HG03442 (cell line): ENCODE data around the gene EHBP1.

ENCODE experiments used
- ATAC-seq: cut with Tn5 transposase; IDR thresholded peaks from one replicate; pipeline ENCODE4 v1.9.1; 2021; ENCODE audit warnings: mild to moderate bottlenecking, moderate library complexity; ENCODE audit not compliant: unreplicated experiment

The EHBP1 gene

DNA sequence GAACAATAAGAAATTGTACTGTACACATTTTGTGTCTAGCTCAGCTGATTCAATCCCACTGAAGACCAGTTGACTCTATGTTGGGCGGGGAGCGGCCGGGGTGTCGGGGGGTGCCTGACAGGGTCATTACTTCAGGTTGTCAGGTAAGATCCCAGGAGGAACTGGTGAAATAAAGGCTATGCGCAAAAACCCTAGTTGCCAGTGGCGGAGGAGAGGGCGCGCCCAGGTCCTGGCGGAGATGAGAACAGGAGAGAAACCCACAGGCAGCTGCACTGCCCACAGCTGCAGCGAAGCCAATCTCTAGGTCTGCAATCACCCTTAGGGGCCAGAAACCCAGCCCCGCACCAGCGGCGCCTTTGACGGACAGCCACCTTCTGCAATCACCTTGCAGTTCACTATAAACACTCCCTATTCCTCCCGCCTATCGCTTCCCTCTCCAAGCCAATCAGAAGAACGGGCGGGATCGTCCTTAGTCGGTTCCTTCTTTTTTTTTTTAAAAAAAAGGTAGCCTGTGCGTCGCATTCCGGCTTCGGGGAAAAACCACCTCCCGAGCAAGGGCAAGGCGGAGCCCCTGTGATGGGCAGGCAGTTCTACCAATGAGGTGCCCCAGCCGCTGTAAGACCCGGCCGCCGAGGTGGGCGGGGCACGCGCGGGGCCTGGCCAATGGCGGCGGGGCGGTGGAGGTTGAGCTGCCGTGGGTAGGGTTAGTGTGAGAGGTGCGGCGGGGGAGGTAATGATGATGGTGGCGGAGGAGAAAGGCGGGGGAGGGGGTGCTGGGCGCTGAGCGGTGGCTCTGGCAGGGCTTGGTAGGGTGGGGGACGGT lies at the start of gene EHBP1:
TSS of gene EHBP1 (plus strand) at position 707 of the 823 bp plus-strand sequence. CDS start 1,479 bp downstream, outside the sequence.
- ATAC-seq: peak; percentile 93

DNA sequence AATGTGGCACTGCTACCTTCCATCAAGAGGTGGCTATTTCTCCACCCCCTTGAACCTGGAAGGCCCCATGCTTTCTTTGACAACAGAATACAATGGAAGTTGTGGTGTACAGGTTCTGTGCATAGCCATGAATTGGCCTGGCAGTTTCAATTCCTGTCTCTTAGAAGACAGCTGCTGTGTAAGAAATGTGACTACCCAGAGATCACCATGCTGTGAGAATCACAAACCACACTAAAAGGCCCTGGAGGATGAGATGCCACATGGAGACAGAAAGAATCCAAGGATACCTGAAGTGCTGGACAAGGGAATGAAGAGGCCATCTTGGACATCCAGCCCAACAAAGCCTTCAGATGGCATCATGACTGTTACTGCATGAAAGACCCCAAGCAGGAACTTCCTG lies 47.7 kb upstream of the EHBP1 start:
- peak; percentile 45 for ATAC-seq

DNA sequence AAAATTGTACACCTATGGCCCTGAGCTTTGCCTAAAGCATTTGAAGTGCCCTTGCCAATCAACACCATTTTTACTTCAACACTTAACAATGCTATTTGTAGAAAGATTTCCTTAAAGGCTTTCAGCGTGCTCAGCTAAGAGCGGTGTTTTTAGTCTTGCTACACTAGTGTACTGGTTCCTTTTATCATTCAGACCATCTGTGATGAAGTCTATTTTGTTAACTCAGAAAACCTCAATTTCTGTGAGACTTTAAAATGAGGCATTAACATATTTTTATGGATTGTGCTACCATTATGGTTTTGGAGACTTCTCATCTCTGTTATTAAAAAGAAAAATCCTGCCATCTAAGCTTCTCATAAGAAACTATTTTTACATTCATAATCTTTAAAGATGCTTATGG lies 46.6 kb upstream of the EHBP1 start:
- no peak for ATAC-seq

DNA sequence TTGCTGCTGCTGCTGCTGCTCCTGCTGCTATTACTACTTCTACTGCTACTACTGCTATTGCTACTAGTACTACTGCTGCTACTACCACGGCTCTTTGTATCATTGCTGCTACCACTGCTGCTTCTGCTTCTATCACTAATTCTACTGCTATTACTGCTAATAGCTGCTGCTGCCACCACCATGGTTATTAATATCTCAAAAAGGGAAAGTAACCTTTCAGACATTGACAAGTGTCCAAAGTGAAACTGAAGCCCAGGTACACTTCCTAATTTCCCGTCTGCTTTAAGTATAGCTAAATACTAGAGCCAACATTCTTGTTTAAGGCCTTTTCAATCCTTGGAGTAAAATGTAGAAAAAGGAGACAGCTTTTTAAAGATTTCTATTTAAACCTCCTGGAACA lies 45.4 kb upstream of the EHBP1 start:
- peak; percentile 78 for ATAC-seq

DNA sequence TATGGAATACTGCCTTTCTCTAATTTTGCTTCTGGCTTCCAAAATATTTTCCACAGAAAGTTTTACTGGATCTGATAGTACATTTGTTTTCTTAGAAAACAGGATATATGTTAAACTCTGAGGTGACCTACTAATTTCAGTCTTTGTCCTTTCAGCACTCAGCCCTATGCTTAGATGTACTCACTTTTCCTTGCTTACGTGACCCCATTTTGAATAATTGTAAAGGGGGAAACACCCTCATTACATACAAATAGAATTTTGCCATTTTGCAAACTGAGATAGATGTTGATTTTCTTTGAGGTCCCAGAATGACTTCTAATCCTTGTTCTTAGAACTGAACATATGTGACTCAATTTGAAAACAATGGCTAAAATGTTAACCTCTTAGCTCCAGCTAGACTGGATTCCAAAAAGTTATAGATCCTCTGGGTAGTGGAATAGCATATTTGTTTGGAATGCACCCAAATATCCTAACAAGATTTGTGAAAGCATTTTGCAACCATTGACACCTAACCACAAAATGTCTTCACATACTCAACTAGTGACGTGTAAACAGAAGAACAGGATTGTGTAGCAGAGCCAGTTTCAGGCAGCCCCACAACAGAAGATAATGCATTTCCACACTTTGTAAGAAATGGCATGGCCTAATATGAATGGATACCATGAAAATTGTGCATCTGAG lies 44.8 kb upstream of the EHBP1 start:
- ATAC-seq: no peak

DNA sequence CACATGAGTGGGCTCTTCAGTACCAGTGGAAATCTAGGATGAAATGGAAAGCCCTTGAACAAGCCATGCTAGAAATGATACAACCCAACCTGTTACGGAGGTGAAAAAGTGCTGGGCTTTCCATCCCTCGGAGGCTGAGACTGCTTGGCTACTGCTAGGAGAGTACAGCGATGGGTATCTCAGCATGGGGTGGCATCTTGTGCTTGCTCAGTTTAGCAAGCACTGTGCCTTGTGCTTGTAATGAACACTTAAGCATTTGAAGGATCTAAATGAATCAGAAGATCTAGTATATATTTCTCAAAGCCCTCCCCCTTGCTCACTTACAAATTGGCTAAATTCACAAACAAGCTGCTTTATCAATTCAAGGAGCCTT lies 44.3 kb upstream of the EHBP1 start:
- ATAC-seq: no peak

DNA sequence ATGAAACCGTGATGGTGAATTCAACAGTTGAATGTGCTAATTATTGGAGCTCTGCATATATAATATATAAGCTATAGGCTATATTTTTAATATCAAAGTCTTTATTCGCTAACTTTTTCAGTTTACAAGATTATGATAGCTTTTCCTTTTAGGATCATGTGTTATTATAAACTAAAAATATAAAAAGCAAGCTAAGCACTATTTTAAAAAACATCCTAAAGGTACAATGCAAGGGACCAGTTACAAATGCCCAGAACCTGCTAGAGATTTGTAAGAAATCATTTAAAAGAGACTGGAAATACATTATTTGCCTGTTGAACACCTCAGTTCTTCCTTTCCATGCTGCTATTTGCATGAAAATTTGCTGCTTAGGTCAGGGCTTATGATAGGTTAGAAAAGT lies 43.4 kb upstream of the EHBP1 start:
- no peak for ATAC-seq

DNA sequence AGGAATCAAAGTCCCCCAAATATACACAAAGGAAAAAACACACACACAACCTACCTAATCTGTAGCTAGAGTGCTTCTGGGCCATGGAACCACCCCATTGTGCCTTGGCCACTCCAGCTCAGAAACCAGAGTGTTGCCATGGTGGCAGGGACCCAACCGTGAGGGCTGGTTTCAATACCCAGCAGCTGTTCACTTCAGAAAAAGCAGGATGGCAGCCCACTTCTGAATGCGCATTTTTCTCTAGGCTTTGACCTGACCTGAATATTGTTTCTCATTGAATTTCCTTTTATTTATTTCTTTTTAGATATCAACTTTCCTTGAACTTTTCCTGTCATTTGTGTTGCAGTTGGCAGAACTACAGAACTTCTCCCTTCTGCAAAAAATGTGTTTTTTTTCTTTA lies 43.0 kb upstream of the EHBP1 start:
- no peak for ATAC-seq

DNA sequence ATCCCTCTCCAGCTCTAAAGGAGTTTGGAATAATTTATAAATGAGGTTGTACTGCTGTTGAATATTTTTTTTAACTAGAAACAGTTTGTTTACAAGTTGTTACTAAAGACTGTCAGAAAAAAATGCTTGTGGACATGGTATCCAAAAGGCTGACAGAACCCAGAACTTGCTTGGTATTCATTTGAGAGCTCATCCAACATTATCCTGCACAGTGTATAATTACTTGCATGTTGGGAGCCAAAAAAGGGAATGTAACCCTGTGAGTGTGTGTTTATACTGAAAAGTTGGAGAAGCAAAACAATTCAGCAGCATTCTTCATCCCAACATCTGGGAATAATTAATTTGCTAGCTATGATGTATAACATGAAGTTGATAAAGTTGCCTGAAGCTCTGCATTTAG lies 42.1 kb upstream of the EHBP1 start:
- no peak for ATAC-seq

DNA sequence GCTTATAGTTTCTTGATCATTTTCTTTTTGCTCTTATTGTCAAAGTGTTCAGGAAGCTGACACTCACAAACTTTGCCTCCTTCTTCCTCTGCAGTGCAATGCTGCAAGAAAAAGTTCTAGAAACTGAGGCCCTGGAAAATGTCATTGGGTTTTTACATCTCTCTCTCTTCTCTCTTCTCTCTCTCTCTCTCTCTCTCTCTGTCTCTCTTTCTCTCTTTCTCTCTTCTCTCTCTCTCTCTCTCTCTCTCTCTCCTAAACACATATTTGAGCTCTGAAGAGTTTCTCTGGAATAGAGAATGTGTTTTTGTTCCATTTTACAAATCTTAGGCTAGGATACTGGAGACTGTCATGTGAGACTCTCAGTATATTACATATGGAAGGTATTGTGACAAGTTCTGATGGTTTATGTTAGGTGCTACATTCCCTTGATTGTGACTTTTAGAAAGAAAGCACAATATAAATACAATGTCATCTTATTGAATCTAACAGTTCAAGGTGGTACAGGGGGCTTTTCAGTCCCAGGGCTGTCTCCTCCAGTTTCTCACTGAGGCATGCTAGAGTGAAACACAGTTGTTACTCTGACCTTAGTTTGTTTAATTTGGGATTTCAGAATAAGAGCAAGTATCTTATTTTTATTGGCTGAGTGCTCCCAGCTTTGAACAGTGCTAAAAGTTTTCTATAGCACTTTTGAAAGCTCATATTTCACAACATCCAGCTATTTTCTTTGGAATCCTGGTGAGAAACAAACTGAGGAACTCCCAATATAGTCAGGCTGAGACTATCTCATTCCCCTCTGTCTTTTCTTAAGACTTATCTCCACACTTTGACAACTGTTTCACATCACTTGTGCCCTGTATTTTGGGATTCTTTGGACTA lies 41.4 kb upstream of the EHBP1 start:
- no peak for ATAC-seq

DNA sequence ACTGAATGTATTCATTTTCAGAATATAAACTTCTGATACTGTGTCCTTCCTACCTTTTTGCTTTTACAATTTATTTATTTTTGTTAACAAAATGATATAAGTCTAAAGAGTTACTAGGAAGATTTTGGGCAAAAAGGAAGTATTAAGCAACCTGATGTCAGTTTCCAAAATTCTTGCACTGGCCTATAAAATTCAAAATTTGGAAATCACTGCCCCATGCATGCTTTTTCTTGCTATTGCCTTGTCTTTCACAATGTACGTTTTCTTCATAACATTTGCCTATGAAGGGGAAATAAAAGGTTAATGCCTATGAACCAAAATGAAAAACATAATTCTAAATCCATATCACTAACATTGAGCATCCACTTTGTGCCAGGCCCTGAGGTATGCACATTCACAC lies 40.1 kb upstream of the EHBP1 start:
- no peak for ATAC-seq

DNA sequence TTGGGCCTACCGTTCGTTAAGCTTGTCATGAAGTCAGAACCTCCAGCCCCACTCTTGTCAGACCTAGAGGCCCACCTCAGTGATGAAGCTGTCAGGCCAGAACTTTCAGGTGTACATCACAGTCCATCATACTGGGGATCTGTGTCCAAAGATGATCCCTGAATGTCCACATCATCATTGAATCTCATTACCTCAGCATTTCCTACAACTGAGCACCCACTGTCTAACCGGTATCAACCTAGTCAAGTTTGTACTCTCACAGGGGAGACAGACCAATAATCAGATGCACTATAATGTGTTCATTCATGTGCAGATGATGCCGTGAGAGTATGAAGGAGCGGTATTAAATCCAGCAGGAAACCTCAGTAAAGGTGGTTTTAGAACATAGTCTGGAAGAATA lies 36.3 kb upstream of the EHBP1 start:
- no peak for ATAC-seq

DNA sequence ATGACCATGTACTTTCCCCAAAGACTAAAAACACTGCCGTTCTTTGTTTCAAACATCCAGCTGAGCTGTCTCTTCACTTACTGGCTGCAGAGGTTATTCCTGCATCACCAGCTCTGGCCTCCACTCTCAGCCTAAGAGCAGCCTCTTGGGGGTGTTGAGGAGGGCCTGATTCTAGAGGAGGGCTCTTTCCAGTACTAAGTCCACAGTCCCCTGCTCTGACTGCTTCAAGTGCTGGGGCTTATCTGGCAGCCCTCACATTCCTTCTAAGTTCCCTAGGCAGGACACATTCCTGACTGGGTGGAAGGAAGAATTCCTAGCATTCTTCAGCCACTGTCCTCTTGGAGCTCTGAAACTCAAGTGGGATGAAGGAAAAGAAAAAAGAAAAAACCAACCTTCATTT lies 32.9 kb upstream of the EHBP1 start:
- no peak for ATAC-seq

DNA sequence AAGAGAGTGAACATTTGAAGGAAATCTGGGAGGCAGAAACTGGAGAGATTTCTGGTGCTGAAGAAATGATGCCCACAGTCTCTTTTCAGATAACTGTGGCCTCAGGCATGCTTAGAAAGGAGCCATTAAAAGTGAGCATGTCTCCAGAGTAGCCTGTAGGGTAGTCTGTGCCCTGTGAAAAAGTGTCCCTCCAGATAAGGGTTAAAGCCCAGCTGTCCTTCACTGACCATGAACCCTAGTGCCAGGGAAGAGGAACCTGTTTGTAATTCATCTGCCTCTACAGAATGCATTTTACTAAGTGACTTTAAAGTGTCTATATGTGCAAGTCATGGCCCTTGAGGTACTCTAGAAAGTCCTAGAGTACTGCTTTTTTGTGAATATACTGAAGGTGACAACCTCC lies 30.5 kb upstream of the EHBP1 start:
- no peak for ATAC-seq

DNA sequence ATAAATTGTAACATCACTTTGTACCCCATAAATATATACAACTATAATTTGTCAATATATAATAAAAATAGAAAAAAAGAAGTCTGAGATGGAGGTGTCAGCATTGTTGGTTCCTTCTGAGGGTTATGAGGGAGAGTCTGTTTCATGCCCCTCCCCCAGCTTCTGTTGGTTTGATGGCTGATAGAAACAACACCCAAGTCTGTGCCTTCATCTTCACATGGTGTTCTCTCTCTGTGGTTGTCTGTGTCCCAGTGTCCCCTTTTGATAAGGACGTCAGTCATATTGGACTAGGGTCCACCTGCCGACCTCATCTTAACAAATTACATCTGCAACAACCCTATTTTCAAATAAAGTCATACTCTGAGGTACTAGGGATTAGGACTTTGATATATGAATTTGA lies 20.3 kb upstream of the EHBP1 start:
- ATAC-seq: no peak

DNA sequence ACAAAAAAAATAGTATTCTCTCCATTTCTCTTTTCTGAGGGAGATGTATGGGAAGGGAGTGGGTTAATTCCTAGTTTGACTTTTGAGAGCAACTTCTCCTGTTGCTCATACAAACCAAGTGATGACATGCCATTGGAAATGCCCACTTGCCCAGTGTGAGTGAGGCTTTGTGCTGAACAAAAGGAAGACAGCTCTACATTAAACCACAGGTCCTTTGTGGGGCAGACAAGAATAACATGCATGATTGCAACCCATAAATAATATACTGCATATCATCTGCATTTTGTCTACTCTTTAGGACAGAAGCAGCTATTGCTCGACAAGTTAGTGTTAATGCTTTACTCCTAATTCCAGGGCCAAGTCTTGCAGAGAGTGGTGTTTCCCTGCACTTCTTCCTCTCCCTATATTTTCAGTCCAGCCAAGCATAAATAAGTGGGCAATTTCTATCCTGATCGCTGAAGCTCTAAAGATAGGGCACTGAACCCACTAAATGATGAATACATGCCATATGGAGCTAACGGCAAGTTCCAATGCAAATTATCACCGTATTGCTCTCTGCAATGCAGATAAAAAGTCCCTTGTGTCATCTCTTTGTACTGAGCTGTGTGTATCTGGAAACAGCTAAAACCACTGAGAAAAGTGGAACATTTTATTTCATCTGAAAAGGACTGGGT lies 19.4 kb upstream of the EHBP1 start:
- no peak for ATAC-seq

DNA sequence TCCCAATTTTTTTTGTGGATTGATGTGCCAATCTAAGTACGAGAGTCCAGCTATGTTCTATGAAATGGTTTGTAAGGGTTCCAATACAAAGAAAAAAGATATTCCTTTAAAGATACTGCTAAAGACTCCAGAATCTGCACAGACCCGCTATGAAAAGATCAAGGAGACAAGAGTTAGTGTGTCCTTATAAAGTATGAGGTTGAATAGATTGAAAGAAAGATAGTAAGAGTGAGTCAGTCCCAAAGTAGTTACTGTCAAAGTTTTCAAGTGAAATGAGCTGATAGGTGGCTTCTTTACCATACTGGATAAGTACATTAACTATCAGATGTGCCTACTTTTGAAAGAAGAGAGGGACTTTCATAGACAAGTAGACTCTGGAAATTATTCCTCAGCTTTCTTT lies 17.9 kb upstream of the EHBP1 start:
- ATAC-seq: no peak

DNA sequence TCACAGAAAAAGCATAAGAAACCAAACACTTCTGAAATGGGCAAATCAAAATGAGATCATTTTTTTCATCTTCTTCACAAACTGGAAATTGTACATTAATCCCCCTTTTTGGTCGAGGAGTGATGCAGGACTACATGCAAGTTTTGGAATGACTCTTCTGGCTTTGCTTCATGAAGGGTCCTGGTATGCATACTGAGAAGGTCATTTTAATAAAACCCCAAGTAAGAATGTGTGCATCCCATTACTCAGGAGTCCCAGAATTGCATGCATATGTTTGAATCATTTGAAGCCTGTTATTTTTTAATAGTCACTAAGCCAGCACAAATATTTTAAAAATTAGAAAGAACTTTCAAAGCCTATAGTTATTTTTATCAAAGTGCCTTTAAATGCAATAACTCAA lies 16.7 kb upstream of the EHBP1 start:
- no peak for ATAC-seq

DNA sequence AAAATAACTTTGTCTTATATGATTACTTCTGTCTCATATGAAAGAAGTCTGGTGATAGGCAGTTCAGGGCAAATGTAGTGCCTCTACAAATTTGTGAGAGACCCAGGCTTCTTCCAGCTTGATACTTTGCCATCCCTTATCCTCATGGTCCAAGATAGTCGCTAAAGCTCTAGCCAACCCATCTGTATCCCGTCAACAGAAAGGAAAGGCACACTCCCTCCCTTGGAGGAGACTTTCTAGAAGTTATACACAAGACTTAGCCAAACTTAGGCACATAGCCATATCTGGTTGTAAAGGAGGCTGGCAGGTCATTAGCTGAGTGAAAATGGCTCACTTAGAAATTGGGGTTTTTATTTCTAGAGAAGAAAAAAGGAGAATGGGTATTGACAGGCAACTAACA lies 14.3 kb upstream of the EHBP1 start:
- no peak for ATAC-seq

DNA sequence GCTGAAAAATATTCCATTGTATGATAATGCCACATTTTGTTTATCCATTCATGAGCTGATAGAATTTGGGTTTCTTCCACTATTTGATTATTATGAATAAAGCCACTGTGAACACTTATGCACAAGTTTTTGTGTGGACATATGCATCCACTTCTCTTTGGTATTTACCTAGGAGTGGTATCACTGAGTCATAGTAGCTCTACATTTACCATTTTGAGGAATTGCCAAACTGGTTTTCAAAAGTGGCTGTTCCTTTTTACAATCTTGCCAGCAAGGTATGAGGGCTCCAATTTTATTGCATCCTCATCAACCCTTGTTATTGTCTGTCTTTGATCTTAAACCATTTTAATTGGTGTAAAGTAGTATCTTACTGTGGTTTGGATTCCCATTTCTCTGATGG lies 13.3 kb upstream of the EHBP1 start:
- ATAC-seq: no peak

DNA sequence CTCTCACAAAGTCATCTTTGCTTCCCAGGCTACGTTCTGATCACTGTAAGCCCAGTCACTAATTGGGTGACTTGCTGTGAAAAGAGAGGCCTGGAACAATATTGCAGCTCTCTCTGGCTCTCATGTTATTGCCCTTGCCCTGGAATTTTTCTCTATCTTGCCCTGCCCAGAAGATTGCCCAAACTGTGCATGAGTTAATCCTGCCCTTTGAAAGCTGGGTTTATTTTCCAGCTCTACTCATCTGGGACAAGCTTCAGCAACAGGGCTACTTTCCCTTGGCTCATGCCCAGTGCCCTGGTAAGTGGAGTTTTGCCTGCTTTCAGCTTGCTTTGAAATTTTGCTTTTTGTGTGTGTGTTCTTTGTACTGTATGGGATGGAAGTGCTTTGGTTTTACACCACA lies 6.9 kb upstream of the EHBP1 start:
- no peak for ATAC-seq
